ENCODE measurements around the gene PDE8B. TPM values are rescaled to one million over a fixed set of nuclear protein-coding genes. Genes with fewer than 3 reads are reported as not detected.

Gene PDE8B
- total RNA-seq, 4 donors from 2014 or later = 0.79 to 2.7 (median 1.4) TPM; not detected in 1

DNA sequence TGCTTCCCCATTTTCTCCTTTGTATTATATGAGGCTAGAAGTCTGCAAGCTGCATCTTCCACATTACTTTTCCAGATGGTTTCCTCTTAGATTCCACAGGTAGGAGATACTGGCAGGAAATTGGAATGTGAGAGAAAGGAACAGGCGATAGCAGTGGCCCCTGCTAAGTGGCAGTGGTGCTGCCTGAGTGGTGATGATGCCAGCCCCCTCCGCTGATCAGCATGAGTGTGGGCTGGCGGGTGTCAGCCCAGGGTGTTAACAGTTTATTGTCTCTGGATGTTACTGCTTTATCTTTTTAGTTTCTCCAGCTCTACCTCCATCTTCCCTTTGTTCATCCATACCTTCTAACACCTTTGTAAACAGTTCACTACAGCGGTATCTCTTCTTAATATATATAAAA lies 13.2 kb downstream of the PDE8B start:
- Histone ChIP-seq H3K36me3 (no peaks in the 10 kb centered on the region), H3K4me3 (no peak overlapping the region), H3K4me1 (no peaks in the 10 kb centered on the region), H3K9me3 (no peaks in the 10 kb centered on the region), H3K27ac (no peak overlapping the region), H3K27me3 (peaks cover 0 to 14% (median 0%) of the 10 kb centered on the region in 4 donors)
- TF ChIP-seq POLR2A (IDR thresholded peaks at IDR 0.05) (no peak), CTCF (IDR thresholded peaks at IDR 0.05) (no peak)
- WGBS, 2 donors = 90 to 91% methylated on average over 4 of the region's 4 CpGs
- intact Hi-C loops (cut with DNase I) = no loop called here
- DNase-seq = no peak

DNA sequence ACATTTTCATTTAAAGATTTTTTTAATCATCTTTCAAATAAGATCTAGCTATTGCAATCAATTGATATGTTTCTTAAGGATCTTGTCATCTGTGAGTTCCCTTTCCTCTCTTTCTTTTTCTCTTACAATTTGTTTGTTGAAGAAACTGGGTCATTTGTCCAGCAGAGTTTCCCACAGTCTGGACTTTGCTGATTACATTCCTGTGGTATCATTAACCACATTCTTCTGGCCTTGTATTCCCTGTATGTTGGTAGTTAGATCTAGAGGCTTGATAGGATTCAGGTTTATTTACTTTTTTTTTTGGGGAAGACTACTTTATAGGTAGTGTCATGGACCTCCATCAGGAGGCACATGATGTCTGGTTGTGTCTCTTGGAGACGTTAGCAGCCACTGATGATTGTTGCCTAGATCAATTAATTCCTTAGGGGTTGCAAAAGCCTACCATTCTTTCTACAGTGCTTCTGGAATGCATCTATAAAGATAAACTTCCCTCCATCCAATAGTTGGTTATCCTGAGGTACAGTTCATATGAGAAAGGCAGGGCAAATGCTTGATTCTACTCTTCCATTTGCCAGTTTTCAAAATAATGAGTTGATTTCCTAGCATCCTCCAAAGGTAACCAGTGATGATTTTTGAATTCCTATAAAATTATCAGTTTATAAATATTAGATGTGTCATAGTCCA lies 14.3 kb downstream of the PDE8B start:
- Histone ChIP-seq H3K36me3 (no peaks in the 10 kb centered on the region), H3K4me3 (no peak overlapping the region), H3K27me3 (peaks cover 0 to 14% (median 0%) of the 10 kb centered on the region in 4 donors), H3K4me1 (no peaks in the 10 kb centered on the region), H3K9me3 (no peaks in the 10 kb centered on the region), H3K27ac (no peak overlapping the region)
- TF ChIP-seq CTCF (IDR thresholded peaks at IDR 0.05) (no peak), POLR2A (IDR thresholded peaks at IDR 0.05) (no peak)
- intact Hi-C loops (cut with DNase I) = no loop called here
- DNase-seq = no peak
- 33 to 50% methylated on average over 1 of the region's 1 CpG for WGBS, 2 donors

- intact Hi-C loops (cut with DNase I) = no loop called here
- TF ChIP-seq POLR2A (IDR thresholded peaks at IDR 0.05) (no peak), CTCF (IDR thresholded peaks at IDR 0.05) (no peak)
- Histone ChIP-seq H3K4me1 (no peaks in the 10 kb centered on the region), H3K9me3 (no peaks in the 10 kb centered on the region), H3K4me3 (no peak overlapping the region), H3K27ac (no peak overlapping the region), H3K36me3 (no peaks in the 10 kb centered on the region), H3K27me3 (peaks cover 0 to 19% (median 0%) of the 10 kb centered on the region in 4 donors)
- WGBS, 2 donors = 51 to 62% methylated on average over 8 of the region's 8 CpGs
- no peak for DNase-seq
Observed at GRCh38 chr5:77225531-77225930, 15.1 kb downstream of the PDE8B start.

DNA sequence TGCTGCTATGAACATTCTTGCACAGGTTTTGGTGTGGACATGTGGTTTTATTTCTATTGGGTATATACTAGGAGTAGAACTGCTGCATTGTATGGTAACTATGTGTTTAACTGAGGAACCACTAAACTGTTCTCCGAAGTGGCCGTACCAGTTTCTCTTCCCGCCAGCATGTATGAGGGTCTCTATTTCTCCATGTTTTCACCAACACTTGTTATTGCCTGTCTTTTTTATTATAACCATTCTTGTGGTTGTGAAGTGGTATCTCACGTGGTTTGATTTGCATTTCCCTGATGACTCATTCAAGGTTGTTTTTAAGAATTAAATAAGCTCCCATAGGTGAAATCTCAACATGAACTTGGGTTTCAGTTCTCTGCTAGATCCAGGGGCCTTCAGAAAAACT lies 19.4 kb downstream of the PDE8B start:
- WGBS, 2 donors = 73 to 76% methylated on average over 4 of the region's 4 CpGs
- DNase-seq = no peak
- no peaks in the 10 kb centered on the region for H3K4me1 ChIP-seq
- intact Hi-C loops (cut with DNase I) = no loop called here
- H3K36me3 ChIP-seq = no peaks in the 10 kb centered on the region
- no peak overlapping the region for H3K4me3 ChIP-seq
- H3K27me3 ChIP-seq = peaks cover 0 to 29% (median 0%) of the 10 kb centered on the region in 4 donors
- H3K9me3 ChIP-seq = no peaks in the 10 kb centered on the region
- no peak overlapping the region for H3K27ac ChIP-seq
- no peak for TF ChIP-seq CTCF (IDR thresholded peaks at IDR 0.05)

GRCh38 chr5:77230727-77231470 lies 20.4 kb downstream of the PDE8B start:
- intact Hi-C loops (cut with DNase I) = no loop called here
- no peak for TF ChIP-seq POLR2A (IDR thresholded peaks at IDR 0.05)
- TF ChIP-seq CTCF (IDR thresholded peaks at IDR 0.05) = no peak
- no peaks in the 10 kb centered on the region for H3K36me3 ChIP-seq
- no peak for DNase-seq
- H3K9me3 ChIP-seq = no peaks in the 10 kb centered on the region
- no peak overlapping the region for H3K4me3 ChIP-seq
- no peaks in the 10 kb centered on the region for H3K4me1 ChIP-seq
- no peak overlapping the region for H3K27ac ChIP-seq
- peaks cover 0 to 29% (median 0%) of the 10 kb centered on the region in 4 donors for H3K27me3 ChIP-seq
- 71 to 75% methylated on average over 4 of the region's 4 CpGs for WGBS, 2 donors

All from esophagus squamous epithelium (tissue), 5 donors.